K562 (cell line): ENCODE data around the gene PRDX1. TPM values are rescaled to one million over a fixed set of nuclear protein-coding genes. Genes with fewer than 3 reads are reported as not detected.
A peak's percentile ranks its signal among the peaks of the same experiment; 100 is the strongest.

Experiments
- CBFA2T3 ChIP-seq: fragments of 450-650 bp; IDR thresholded peaks from 2 replicates; pipeline ENCODE4 v1.6.1; 2017
- CC2D1A ChIP-seq: fragments of 450-650 bp; IDR thresholded peaks from 2 replicates; pipeline ENCODE4 v1.6.1; 2017; ENCODE audit warnings: mild to moderate bottlenecking
- CEBPG ChIP-seq, 3 experiments: fragments of 200-800 bp in 1 of 3; sonication (Bioruptor generic) in 1 of 3; sonication (generic) in 1 of 3; formaldehyde crosslinking in 1 of 3; IDR thresholded peaks in 2 of 3; conservative IDR thresholded peaks in 1 of 3; 2 replicates each; pipeline versions ENCODE4 v1.6.1 to v1.8.0; 2016 to 2022; ENCODE audit warnings: missing compliant biosample characterization in 2 of 3, missing genetic modification characterization in 2 of 3, mild to moderate bottlenecking in 1 of 3, missing genetic modification reagents in 1 of 3
- FOXA3 ChIP-seq, 2 experiments: fragments of 450-650 bp in 1 of 2; sonication (generic) in 1 of 2; formaldehyde crosslinking; IDR thresholded peaks in 1 of 2; conservative IDR thresholded peaks in 1 of 2; 2 replicates each; pipeline versions ENCODE4 v1.4.0 to v1.8.0; 2020 to 2022; ENCODE audit warnings: mild to moderate bottlenecking in 2 of 2, missing genetic modification reagents in 1 of 2
- FOXJ2 ChIP-seq: fragments of 200-800 bp; sonication (Bioruptor generic); IDR thresholded peaks from 2 replicates; pipeline ENCODE4 v1.6.1; 2016; ENCODE audit warnings: missing genetic modification characterization, missing compliant biosample characterization
- HIVEP1 ChIP-seq: fragments of 250-450 bp; sonication (Bioruptor Pico); IDR thresholded peaks from 2 replicates; pipeline ENCODE4 v1.4.0; 2020; ENCODE audit warnings: mild to moderate bottlenecking
- MAFG ChIP-seq: fragments of 450-650 bp; conservative IDR thresholded peaks from 2 replicates; pipeline ENCODE4 v1.6.1; 2016; ENCODE audit warnings: missing genetic modification characterization, missing compliant biosample characterization
- MXD1 ChIP-seq: fragments of 250-450 bp; sonication (Bioruptor Pico); IDR thresholded peaks from 2 replicates; pipeline ENCODE4 v1.8.0; 2021; ENCODE audit warnings: borderline replicate concordance, mild to moderate bottlenecking, moderate library complexity; ENCODE audit not compliant: poor library complexity, severe bottlenecking
- MYC ChIP-seq, 2 experiments: fragments of 250-450 bp in 1 of 2; sonication (Bioruptor Pico) in 1 of 2; IDR thresholded peaks; 2 replicates each; pipeline versions ENCODE4 v1.5.1 to v1.6.1; 2012 to 2021; ENCODE audit warnings: low read depth in 2 of 2, borderline replicate concordance in 1 of 2, improper control_type of control experiment in 1 of 2, low read length in 1 of 2, mild to moderate bottlenecking in 1 of 2, moderate library complexity in 1 of 2
- PBX2 ChIP-seq, 2 experiments: IDR thresholded peaks in 1 of 2; conservative IDR thresholded peaks in 1 of 2; 2 replicates each; pipeline ENCODE4 v1.6.1; 2016; ENCODE audit warnings: low read depth in 2 of 2, mild to moderate bottlenecking in 1 of 2, missing compliant biosample characterization in 1 of 2, missing genetic modification characterization in 1 of 2, moderate library complexity in 1 of 2
- PURB ChIP-seq: sonication (generic); formaldehyde crosslinking; IDR thresholded peaks from 2 replicates; pipeline ENCODE4 v1.9.0; 2021; ENCODE audit warnings: low read depth, mild to moderate bottlenecking, missing genetic modification reagents
- TBP ChIP-seq: optimal IDR thresholded peaks from 2 replicates; pipeline ENCODE3; 2011; ENCODE audit warnings: low read depth, low read length, improper control_type of control experiment
- TOE1 ChIP-seq, 2 experiments: fragments of 450-650 bp in 1 of 2; sonication (generic) in 1 of 2; formaldehyde crosslinking in 1 of 2; IDR thresholded peaks; 2 replicates each; pipeline versions ENCODE4 v1.7.1 to v1.8.0; 2016 to 2022; ENCODE audit warnings: borderline replicate concordance in 2 of 2, mild to moderate bottlenecking in 2 of 2, antibody characterized with exemption in 1 of 2, inconsistent platforms in 1 of 2, low read depth in 1 of 2, missing genetic modification reagents in 1 of 2, moderate library complexity in 1 of 2
- TRIM28 ChIP-seq: fragments of 450-650 bp; IDR thresholded peaks from 2 replicates; pipeline ENCODE4 v1.6.1; 2017
- ZBTB12 ChIP-seq: fragments of 250-450 bp; sonication (Bioruptor Pico); IDR thresholded peaks from 2 replicates; pipeline ENCODE4 v1.4.0; 2020
- ZBTB33 ChIP-seq: sonication (generic); formaldehyde crosslinking; IDR thresholded peaks from 2 replicates; pipeline ENCODE4 v1.8.1; 2023; ENCODE audit warnings: mild to moderate bottlenecking, missing genetic modification reagents
- ZKSCAN8 ChIP-seq: fragments of 200-800 bp; sonication (Bioruptor generic); IDR thresholded peaks from 2 replicates; pipeline ENCODE4 v1.6.1; 2016; ENCODE audit warnings: missing genetic modification characterization, missing compliant biosample characterization
- ZNF23 ChIP-seq: fragments of 250-450 bp; sonication (Bioruptor Pico); IDR thresholded peaks from 2 replicates; pipeline ENCODE4 v1.4.0; 2020; ENCODE audit warnings: mild to moderate bottlenecking
- ZNF589 ChIP-seq: fragments of 200-800 bp; sonication (Bioruptor generic); IDR thresholded peaks from 2 replicates; pipeline ENCODE4 v1.6.1; 2016; ENCODE audit warnings: low read depth, missing genetic modification characterization, missing compliant biosample characterization
- polyA plus RNA-seq, 8 experiments: library from polyadenylated mRNA; depleted of rRNA in 4 of 8; stranded (reverse) in 5 of 8; unstranded in 3 of 8; fragments of >200 nt; fragmentation: Nextera tagmentation in 2 of 8; fragmentation: Illumina TruSeq in 1 of 8; extraction: Ambion mirVana in 2 of 8; extraction: Trizol in 1 of 8; gene quantifications; 2 replicates each; pipeline versions ENCODE4 v1.2.1 to v1.2.3, GENCODE V29; 2011 to 2014; ENCODE audit warnings: inconsistent platforms in 1 of 8, missing spikeins in 1 of 8
- total RNA-seq, 7 experiments: library from RNA; depleted of rRNA in 6 of 7; stranded (reverse); fragments of >200 nt in 6 of 7; fragmentation: Illumina TruSeq in 2 of 7; extraction: Trizol in 2 of 7; gene quantifications; 2 replicates each; pipeline versions ENCODE4 v1.2.1 to v1.2.3, GENCODE V29; 2011 to 2021; ENCODE audit warnings: low replicate concordance in 1 of 7

PRDX1 gene
- total and polyA plus RNA-seq, 9 of the 15 experiments (the other 6 are each of a cell fraction or from before 2014, with no cell fraction given), result 748 to 2,388 (median 1,045) TPM

GRCh38 chr1:45535988-45536766, 14.5 kb upstream of the PRDX1 start (continued):
- TF ChIP-seq FOXA3 (CRISPR knock-in tag; conservative IDR thresholded peaks at IDR 0.05 in 1 of 2, IDR thresholded peaks at IDR 0.05 in 1 of 2) (no peak), CEBPG (CRISPR knock-in tag; IDR thresholded peaks at IDR 0.05) (no peak), CEBPG (tag; conservative IDR thresholded peaks at IDR 0.05 in 1 of 2, IDR thresholded peaks at IDR 0.05 in 1 of 2) (no peak), MYC (IDR thresholded peaks at IDR 0.05; ENCODE audit: low read depth, low read length) (0 out of 2 replicates have a peak, but pooled peaks have one; percentile 2), MYC (CRISPR knock-in tag; IDR thresholded peaks at IDR 0.05; ENCODE audit: borderline replicate concordance, low read depth) (no peak), ZBTB12 (no peak), PURB (CRISPR knock-in tag) (no peak), PBX2 (CRISPR knock-in tag; IDR thresholded peaks at IDR 0.05; ENCODE audit: low read depth) (no peak), PBX2 (tag; conservative IDR thresholded peaks at IDR 0.05; ENCODE audit: low read depth) (peak; percentile 84), ZBTB33 (CRISPR knock-in tag) (no peak), TOE1 (IDR thresholded peaks at IDR 0.05; ENCODE audit: borderline replicate concordance) (no peak), TOE1 (CRISPR knock-in tag; IDR thresholded peaks at IDR 0.05; ENCODE audit: borderline replicate concordance, low read depth) (no peak), ZNF589 (CRISPR knock-in tag) (no peak), TBP (no peak), CC2D1A (no peak), MAFG (tag) (peak; percentile 32; the same call in 1 of the 2 replicates), HIVEP1 (CRISPR knock-in tag) (no peak), MXD1 (CRISPR knock-in tag) (no peak), FOXJ2 (tag) (no peak), CBFA2T3 (0 out of 2 replicates have a peak, but pooled peaks have one; percentile 20), TRIM28 (no peak), ZNF23 (no peak), ZKSCAN8 (CRISPR knock-in tag) (no peak)
